Measurements from ENCODE around the gene COL18A1. TPM values are rescaled to one million over a fixed set of nuclear protein-coding genes. Genes with fewer than 3 reads are reported as not detected.

Gene COL18A1
- total RNA-seq, 1 donor from 2014 or later = 7.8 TPM

DNA sequence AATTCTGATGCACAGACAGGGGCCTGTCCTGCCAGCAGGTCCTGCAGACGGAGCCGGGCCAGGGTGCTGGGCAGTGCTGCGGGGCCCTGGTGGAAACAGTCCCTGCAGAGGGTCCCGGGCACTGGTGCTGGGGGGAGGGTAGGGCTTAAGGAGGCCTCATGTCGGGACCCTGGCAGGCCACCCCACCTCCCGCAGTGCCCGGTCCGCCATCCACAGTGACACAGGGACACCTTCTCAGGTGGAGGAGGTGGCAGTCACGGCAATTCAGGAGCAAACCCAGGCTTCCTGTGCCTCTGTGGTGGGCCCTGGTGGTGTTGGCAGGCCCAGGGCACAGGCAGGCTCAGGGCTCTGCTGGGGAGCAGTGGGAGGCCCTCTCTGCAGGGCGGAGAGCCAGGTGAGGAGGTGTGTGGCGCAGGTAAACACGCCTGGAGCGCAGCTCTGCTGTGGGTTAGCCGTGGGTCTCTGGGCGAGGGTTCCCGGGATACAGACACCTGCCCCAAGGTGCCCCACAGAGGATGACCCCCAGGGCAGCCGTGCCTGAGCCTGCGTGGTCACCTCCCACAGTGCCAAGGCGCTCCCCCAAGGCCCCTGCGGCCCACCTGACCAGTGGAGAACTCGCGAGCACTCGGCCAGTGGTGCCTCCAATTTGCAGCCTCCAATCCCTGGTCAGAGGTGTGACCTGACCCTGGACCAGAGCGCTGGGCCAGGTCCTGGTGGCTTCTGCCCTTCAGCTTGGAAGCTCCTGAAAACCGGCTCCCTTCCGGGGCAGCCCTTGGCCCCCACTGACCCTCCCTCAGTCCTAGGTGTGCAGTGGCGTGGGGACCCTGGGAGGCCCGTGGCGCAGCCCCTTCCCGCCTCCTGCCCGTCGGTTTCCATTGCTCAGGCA lies 19.2 kb downstream of the COL18A1 start:
- intact Hi-C loops (cut with micrococcal nuclease) = no loop called here

DNA sequence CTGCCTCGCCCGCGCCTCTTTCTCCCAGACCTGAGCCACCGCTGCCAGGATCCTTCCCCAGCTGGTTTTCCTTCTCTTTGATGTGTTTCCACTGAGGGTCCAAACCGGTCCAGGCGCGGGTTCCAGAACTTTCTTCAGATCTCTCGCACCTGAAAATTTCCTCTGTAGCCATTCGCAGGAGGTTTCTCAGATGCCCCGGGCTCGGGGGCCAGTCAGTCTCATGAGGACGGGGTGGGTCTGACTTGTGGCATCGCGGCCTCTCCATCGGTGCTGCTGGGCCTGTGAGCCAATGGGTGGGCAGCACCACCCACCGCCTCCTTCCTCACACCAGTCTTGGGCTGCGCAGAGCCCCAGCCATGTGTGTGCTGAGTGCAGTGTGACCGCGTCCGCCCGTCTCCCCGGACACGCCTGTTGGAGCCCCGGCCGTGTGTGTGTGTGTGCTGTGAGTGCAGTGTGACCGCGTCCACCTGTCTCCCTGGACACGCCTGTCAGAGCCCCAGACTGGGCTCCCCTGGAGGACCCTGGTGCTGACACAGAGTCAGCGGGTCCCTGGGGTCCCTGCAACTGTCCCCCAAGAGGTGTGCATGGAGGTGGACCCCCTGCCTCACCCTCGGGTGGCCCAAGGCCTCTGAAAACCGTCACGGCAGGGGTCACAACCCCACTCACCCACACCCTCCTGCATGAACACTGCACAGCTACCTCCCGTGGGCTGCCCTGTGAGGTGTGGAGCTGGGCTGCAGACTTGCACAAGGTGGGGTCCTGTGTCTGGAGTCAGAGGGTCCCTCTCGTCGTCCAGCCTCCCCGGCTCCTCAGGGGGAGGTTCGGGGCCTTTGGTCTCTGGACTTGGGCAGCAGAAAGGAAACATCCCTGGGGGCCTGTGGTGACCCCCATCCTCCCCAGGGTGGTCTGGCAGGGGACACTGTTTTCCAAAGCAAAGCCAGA lies 20.2 kb downstream of the COL18A1 start:
- intact Hi-C loops (cut with micrococcal nuclease) = no loop called here

DNA sequence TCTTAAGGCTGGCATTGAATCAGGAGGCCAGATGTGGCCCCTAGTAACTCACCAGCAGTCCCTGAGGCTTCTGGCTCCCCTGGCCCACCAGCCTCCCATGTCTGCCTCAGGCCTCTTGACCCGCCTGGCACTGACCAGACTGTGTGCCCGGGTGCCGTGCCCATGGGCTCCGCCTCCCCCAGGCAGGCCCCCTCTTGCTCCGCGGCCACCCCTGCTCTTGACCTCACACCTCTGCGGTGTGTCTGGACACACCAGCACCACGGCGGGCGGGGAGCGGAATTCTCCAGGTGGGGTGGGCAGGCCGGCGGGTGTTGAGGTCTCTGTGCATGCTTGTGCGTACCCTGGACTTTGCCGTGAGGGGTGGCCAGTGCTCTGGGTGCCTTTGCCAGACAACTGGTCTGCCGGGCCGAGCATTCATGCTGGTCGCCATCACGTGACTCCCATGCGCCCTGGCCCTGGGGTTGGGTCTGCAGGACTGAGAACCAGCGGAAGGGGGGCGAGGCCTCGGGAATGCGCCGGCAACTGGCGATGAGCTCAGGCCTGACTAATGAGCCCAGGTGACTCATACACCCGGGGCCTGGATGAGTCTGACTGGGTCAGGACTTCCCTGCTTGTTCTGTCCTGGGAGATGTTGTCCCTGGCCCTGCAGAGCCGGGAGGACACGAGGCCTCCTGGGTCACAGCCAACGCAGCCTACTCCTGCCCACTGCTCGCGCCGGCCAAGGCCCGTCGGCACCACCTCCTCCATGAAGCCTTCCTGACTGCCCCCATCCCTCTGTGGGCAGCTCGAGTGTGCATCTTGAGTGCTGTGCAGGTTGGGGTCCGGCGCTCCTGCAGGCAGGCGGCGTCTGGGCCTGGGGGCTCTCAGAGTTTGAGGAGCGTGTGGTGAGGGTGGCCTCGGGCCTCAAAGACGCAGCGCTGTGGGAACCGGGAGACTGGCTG lies 22.6 kb downstream of the COL18A1 start:
- intact Hi-C loops (cut with micrococcal nuclease) = no loop called here

DNA sequence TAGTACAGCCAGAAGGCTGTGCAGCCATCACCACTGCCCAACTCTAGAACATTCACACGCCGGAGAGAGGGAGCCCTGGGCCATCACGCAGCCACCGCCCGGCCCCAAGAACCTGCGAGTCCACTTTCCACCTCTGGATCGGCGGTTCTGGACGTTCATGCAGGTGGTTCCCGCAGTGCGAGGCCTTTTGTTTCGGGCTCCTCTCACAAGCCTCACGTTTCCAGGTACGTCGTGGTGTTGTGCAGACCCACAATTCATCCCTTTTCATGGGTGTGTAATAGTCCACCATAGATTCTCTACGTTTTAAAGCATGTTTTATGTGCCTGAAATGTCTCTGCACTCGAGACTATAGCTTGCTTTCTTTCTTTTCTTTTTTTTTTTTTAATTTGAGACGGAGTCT lies 23.6 kb downstream of the COL18A1 start:
- intact Hi-C loops (cut with micrococcal nuclease) = no loop called here

DNA sequence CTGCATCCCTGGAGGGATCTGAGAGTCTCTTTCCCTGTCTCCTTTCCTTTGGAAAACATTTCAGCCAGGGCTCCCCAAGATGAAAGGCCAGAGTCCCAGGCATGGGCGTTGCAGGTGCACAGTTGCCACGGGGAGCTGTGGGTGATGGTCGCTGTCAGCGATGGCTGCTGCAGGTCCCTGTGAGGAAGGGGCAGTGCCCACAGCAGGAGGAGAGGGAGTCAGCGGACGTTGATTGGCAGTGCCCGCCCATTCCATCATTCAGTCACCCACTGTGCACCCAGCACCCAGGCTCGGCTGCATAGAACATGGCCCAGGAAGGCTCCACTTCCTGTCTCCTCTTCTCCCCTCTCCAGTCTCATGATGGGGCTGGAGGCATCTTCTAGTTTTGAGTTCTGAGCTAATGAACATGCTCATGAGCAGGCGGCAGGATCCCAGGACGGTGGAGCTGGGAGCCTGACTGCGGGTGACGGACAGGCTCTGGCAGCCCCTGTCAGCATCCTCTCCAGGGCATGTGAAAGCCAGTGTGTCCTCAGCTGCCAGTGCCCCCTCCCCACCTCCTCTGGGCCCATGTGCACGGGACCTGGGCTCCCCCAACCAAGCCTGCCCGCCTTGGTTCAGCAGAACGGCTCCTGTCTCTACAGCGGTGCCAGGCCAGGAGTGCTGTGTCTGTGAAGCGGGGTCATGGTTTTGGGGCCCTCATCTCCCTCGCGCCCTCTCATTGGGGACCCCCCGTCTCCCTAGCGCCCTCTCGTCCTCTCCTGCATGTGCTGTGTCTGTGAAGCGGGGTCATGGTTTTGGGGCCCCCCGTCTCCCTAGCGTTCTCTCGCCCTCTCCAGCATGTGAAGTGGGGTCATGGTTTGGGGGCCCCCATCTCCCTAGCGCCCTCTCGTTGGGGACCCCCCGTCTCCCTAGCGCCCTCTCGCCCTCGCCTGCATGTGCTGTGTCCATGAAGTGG lies 24.5 kb downstream of the COL18A1 start:
- intact Hi-C loops (cut with micrococcal nuclease) = loop anchor here (10.0 kb wide), 1 partner anchor 75 kb away; no protein-coding TSS in a partner anchor

DNA sequence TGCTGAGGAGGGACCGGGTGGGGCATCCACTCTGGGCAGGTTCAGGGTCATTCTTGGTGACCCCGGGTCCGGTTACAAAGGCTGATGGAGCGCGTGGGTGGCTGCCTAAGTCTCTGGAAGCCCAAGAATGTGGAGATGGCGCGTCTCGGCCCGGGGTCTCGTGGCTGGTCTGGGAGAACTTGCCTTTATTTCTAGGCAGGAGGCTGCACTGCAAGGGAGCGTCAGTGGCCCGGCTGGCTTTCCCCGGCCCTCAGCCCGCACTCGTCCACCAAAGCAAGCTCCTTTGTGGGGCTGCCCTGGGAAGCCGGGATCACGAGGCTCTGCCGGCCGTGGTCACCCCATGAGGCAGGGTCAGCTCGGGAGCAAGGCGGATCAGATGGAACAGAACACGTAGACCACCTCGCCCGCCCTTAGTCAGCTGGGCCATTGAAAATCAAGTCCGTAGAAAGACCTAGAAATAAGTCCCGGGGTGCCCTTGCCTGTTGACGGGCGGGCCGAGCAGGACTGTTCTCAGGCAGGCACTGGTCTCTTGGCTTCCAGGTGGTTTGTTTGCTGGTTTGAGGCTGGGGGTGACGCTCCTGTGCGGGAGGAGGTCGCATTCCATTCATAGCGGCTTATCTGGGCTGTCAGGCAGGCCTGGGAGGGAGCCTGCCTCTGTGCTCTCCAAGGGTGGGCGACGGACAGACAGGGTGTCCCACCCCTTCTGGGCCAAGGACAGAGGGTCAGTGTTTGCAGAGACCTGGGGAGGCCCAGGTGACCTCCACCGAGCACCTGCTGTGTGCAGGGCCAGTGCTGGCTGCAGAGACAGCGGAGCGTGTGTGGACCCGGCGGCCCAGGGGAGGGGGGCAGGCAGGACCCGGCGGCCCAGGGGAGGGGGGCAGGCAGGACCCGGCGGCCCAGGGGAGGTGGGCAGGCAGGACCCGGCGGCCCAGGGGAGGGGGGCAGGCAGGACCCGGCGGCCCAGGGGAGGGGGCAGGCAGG lies 25.8 kb downstream of the COL18A1 start:
- intact Hi-C loops (cut with micrococcal nuclease) = loop anchor here (10.0 kb wide), 1 partner anchor 76 kb away; no protein-coding TSS in a partner anchor

DNA sequence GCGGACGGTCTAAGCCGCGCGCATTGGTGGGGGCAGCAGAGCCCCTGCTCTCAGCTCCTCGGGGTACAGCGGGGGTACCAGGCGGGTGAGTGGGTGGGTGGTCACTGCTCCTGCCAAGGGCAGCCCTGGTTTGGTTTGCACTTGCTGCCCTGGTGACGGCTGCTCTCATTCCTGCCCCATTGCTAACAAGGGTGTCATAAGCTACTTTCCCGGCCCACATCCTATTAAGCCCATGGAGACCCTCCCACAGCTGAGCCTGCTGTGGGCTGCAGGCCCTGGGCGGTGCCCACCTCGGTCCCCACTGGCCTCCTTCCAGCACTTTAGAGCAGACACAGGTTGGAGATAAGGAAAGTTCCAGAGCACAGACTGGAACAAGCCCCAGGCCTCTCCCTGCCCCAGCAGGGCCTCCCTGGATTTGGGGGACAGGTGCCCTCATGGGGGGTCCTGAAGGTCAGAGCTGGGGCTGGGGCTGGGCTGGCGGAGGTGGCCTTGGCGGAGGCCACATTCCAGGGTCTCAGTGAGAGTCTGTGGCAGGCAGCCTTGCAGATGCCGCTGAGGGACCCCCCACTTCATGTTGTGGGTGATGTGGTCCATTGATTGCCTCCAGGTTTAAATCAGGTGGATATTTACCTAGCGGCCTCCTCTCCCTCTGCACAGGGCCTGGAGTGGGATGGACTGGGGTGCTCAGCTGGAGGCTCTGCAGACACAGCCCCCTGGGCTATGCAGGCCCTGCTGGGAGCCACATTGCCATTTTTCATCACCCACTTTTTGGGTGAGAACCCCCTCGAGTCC lies 27.0 kb downstream of the COL18A1 start:
- intact Hi-C loops (cut with micrococcal nuclease) = loop anchor here (10.0 kb wide), 1 partner anchor 77 kb away; no protein-coding TSS in a partner anchor

DNA sequence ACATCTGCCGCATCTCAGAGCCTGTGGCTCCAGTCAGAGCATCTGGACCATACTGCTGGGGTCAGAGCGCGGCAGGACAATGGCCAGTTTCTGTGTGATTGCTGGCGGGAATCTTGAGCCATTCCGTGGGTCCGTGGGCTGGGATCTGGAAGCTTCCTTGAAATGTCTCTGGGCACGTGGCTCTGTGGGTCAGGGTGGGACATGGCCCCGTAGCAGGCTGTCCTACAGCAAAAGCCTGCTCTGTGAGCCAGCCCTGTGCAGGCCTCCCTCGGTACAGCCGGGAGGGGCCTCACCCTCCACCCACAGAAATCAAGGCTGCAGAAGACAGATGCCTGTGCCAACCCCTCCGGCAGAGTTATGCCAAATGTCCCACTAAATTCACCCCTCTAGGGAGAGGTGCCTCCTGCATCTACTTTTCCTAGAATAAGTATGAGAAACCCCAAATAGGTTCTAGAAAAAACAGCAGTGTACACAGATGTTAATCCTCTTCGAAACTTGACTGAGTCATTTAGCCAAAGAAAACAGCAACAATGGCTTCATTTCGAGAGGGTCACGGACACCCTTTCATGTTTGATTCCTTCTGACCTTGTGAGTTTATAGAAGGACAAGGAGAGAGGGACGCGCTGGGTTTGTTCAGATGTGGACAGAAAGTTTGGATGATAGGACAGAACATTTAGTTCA lies 27.8 kb downstream of the COL18A1 start:
- intact Hi-C loops (cut with micrococcal nuclease) = loop anchor here (10.0 kb wide), 1 partner anchor 78 kb away; no protein-coding TSS in a partner anchor

DNA sequence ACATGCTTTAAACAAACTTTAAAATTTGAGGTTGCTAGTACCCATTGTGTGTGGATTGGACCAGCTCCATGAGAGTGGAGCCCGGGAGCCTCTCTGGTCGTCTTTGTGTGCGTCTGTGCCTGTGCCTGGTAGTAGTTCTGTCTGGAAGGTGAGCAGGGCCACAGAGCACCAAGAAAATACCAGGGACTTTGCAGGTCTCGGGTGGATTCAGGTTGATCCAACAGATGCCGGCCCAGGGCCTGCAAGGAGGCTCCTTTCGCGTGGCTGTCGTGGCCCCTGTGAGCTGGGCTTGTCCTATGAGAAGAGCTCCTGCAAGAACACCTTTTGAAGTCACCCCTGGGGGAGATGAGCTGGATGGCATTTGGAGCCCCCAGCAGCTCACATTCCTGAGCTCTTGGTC lies 28.3 kb downstream of the COL18A1 start:
- intact Hi-C loops (cut with micrococcal nuclease) = loop anchor here (10.0 kb wide), 1 partner anchor 78 kb away; no protein-coding TSS in a partner anchor

DNA sequence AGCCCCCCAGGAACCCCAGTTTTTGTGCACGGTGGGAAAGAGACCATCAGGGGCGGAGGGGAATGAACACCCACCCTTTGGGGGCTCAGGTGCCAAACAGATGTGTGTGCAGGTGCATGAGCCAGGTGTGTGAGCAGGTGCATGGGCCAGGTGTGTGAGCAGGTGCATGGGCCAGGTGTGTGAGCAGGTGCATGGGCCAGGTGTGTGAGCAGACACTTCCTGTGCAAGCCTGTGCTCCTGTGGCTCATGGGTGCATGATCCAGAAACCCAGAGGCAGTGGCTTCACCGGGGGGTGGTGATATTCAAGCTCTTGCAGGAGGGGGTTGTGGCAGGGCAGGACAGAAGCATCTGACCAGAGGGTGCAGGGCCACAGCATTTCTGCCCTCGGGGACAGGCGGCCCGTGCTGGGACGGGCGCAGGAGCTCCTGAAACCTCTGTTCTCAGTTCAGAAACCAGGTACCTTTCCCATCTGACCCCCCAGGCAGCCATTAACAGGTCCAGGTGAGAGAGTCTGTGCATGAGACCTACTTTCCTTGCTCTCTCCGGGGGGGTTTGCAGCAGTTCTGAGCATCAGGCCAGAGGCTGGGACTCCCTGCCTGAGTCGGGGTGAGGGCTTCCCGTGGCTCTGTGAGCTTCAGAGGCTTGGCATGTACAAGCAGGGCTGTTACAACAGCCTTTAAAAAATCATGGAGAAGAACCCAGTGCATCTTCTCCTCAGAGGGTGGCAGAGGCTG lies 29.1 kb downstream of the COL18A1 start:
- intact Hi-C loops (cut with micrococcal nuclease) = loop anchor here (10.0 kb wide), 1 partner anchor 79 kb away; no protein-coding TSS in a partner anchor

DNA sequence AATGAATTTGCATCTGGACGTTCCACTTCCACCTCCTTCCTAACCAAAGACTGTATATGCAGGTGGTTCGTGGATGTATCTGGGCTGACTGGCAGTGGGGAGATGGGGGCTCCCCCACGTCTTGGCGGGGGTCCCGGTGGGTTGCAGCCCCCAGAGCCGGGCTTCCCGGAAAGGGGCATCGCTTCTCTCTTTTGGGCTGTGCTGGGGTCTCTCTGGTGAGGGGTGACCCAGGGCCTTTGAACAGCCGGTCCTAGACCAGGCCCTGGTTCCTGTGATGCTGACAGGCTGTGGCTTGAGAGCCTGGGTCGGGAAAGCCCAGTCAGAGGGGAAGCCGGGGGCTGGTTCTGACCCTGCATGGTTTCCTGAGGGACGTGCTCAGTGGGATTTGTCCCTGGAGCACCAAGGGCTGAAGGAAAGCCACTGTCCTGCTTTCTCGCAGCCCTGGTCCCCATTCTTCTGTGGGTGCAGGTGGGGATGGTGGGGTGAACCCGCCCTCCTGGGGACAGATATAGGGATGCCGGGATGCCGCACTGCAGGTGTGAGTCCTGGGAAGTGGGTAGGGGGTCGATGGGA lies 29.8 kb downstream of the COL18A1 start:
- intact Hi-C loops (cut with micrococcal nuclease) = loop anchor here (10.0 kb wide), 1 partner anchor 80 kb away; no protein-coding TSS in a partner anchor

DNA sequence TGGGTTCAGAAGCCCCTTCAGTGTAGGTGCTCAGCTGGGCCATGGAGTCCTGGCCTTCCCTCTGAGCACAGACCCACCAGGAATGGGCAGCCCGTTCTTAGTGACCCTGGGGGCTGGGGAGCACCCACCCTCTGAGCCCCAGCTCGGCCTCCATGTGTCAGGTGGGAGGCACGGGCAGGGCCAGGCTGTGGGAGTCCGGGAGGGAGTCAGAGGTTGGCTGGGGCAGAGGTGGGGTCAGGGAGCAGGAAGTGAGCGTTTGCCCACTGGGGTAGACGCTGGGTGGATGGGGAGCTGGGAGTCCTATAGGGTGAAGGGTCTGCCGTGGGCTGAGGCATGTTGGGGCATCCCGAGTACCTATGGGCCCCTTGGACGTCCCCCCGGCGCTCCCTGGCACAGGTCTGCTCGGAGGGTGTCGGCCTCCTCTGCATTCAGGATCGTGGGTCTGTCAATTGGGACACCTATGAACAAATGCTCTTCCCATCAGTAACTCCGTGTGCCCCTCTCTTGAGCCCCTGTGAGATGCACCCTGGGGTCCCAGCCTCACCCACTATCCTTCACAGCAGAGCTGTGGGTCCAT lies 30.5 kb downstream of the COL18A1 start:
- intact Hi-C loops (cut with micrococcal nuclease) = loop anchor here (10.0 kb wide), 1 partner anchor 81 kb away; no protein-coding TSS in a partner anchor

DNA sequence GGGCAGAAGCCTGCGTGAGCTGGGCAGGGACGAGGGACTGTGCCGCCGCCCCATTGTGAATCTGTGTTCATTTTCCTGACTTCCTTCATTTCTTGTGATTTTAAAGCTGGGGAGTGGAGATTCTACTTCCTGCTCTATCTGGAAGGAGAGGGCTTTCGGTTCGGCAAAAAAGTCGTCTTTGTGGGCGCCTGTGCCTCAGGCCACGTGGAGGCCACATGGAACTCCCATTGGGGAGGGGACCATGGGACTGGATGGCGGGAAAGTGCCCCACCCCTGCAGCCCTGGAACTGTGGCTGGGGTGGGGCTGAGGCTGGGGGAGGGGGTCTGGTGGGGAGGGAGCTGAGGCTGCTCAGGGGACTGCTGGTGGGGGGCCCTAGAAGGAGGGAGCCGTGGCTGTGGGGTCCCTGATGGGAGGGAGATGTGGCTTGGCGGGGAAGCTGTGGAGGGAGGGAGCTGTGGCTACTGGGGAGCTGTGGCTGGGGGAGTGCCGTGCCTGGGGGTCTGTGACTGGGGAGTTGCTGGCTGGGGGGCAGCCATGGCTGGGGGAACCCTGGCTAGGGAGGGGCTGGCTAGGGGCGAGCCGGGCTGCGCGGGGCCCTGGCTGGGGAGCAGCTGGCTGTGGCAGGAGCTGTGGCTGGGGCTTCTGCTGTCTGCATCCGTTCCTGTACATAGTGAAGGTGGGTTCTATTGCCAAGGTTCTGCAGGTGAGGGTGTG lies 31.5 kb downstream of the COL18A1 start:
- intact Hi-C loops (cut with micrococcal nuclease) = loop anchor here (10.0 kb wide), 1 partner anchor 82 kb away; no protein-coding TSS in a partner anchor

DNA sequence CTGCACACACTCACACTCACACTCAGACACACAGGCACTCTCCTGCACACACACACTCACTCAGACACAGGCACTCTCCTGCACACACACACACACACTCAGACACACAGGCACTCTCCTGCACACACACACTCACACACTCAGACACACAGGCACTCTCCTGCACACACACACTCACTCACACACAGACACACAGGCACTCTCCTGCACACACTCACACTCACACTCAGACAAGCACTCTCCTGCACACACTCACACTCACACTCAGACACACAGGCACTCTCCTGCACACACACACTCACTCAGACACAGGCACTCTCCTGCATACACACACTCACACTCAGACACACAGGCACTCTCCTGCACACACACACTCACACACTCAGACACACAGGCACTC lies 32.9 kb downstream of the COL18A1 start:
- intact Hi-C loops (cut with micrococcal nuclease) = loop anchor here (2.0 to 10.0 kb wide), 2 partner anchors 67 to 83 kb away; no protein-coding TSS in a partner anchor
